HUES6 (cell line): ENCODE results near the gene NDUFA11.
"Not testable (repeated sequence)": the region's sequence is repeated elsewhere in the genome, so short reads cannot be mapped to it uniquely, and the experiment has no call there.

Source experiments
- H3K27ac ChIP-seq: 2 replicates; pipeline ENCODE4 v1.7.0; 2013; ENCODE audit warnings: low read depth, mild to moderate bottlenecking, low read length, inconsistent platforms
- H3K27me3 ChIP-seq: 2 replicates; pipeline ENCODE4 v1.6.1; 2013; ENCODE audit warnings: low read length; ENCODE audit not compliant: control insufficient read depth, insufficient read depth
- H3K36me3 ChIP-seq: 2 replicates; pipeline ENCODE4 v1.6.1; 2013; ENCODE audit warnings: low read length; ENCODE audit not compliant: control insufficient read depth, insufficient read depth
- H3K4me1 ChIP-seq: 2 replicates; pipeline ENCODE4 v1.6.1; 2013; ENCODE audit warnings: low read length; ENCODE audit not compliant: control insufficient read depth, insufficient read depth
- H3K4me3 ChIP-seq: 2 replicates; pipeline ENCODE4 v1.5.1; 2013; ENCODE audit warnings: low read depth, low read length
- H3K9ac ChIP-seq: one replicate; pipeline ENCODE4 v1.6.1; 2013; ENCODE audit warnings: mild to moderate bottlenecking, low read length
- H3K9me3 ChIP-seq: 2 replicates; pipeline ENCODE4 v1.6.1; 2013; ENCODE audit warnings: low read depth, low read length; ENCODE audit not compliant: control insufficient read depth, insufficient read depth

NDUFA11 gene

GRCh38 chr19:5867201-5868136, 36.1 kb downstream of the NDUFA11 start:
- Histone ChIP-seq H3K27me3 (peaks cover 3% of the 10 kb centered on the region; the same call in 1 of the 2 replicates), H3K36me3 (no peaks in the 10 kb centered on the region), H3K4me1 (no peaks in the 10 kb centered on the region), H3K9ac (no peak overlapping the region), H3K27ac (no peak overlapping the region), H3K4me3 (no peak overlapping the region), H3K9me3 (no peaks in the 10 kb centered on the region)

- Histone ChIP-seq H3K4me1 (no peaks in the 10 kb centered on the region), H3K27me3 (peaks cover 3% of the 10 kb centered on the region; the same call in 1 of the 2 replicates), H3K4me3 (no peak overlapping the region), H3K9ac (no peak overlapping the region), H3K27ac (no peak overlapping the region), H3K9me3 (no peaks in the 10 kb centered on the region), H3K36me3 (no peaks in the 10 kb centered on the region)
Measured at GRCh38 chr19:5865772-5866171, 37.8 kb downstream of the NDUFA11 start.

GRCh38 chr19:5864725-5865486, 38.7 kb downstream of the NDUFA11 start:
- H3K9ac ChIP-seq = no peak overlapping the region
- H3K27me3 ChIP-seq = peaks cover 3% of the 10 kb centered on the region; the same call in 1 of the 2 replicates
- H3K9me3 ChIP-seq = no peaks in the 10 kb centered on the region
- H3K27ac ChIP-seq = no peak overlapping the region
- H3K4me3 ChIP-seq = no peak overlapping the region
- no peaks in the 10 kb centered on the region; the same call in 1 of the 2 replicates for H3K4me1 ChIP-seq
- no peaks in the 10 kb centered on the region for H3K36me3 ChIP-seq

- H3K9ac ChIP-seq = no peak overlapping the region
- no peak overlapping the region for H3K4me3 ChIP-seq
- no peaks in the 10 kb centered on the region for H3K36me3 ChIP-seq
- no peak overlapping the region for H3K27ac ChIP-seq
- H3K9me3 ChIP-seq = no peaks in the 10 kb centered on the region
- peaks cover 3% of the 10 kb centered on the region; the same call in 1 of the 2 replicates for H3K27me3 ChIP-seq
- no peaks in the 10 kb centered on the region; the same call in 1 of the 2 replicates for H3K4me1 ChIP-seq
Measured at GRCh38 chr19:5864013-5864720, 39.4 kb downstream of the NDUFA11 start.

- Histone ChIP-seq H3K9ac (no peak overlapping the region), H3K9me3 (no peaks in the 10 kb centered on the region), H3K36me3 (no peaks in the 10 kb centered on the region), H3K27me3 (peaks cover 3% of the 10 kb centered on the region; the same call in 1 of the 2 replicates), H3K4me1 (no peaks in the 10 kb centered on the region; the same call in 1 of the 2 replicates), H3K27ac (no peak overlapping the region), H3K4me3 (no peak overlapping the region)
Measured at GRCh38 chr19:5863030-5863665, 40.4 kb downstream of the NDUFA11 start.

GRCh38 chr19:5857203-5858081, 46.1 kb downstream of the NDUFA11 start:
- no peak overlapping the region for H3K4me3 ChIP-seq
- H3K9ac ChIP-seq = no peak overlapping the region
- no peaks in the 10 kb centered on the region; the same call in 1 of the 2 replicates for H3K4me1 ChIP-seq
- no peak overlapping the region for H3K27ac ChIP-seq
- no peaks in the 10 kb centered on the region for H3K9me3 ChIP-seq
- H3K36me3 ChIP-seq = no peaks in the 10 kb centered on the region
- H3K27me3 ChIP-seq = peaks cover 5% of the 10 kb centered on the region; the same call in 1 of the 2 replicates

- H3K9me3 ChIP-seq, H3K4me1 ChIP-seq, H3K36me3 ChIP-seq, H3K4me3 ChIP-seq, H3K27me3 ChIP-seq, H3K27ac ChIP-seq, H3K9ac ChIP-seq: not testable (repeated sequence)
Measured at GRCh38 chr19:5855151-5855550, 48.4 kb downstream of the NDUFA11 start.

- H3K36me3 ChIP-seq, H3K4me3 ChIP-seq, H3K27ac ChIP-seq, H3K27me3 ChIP-seq, H3K4me1 ChIP-seq, H3K9me3 ChIP-seq, H3K9ac ChIP-seq: not testable (repeated sequence)
Measured at GRCh38 chr19:5854121-5854520, 49.5 kb downstream of the NDUFA11 start.

- Histone ChIP-seq H3K36me3 (no peaks in the 10 kb centered on the region), H3K9me3 (no peaks in the 10 kb centered on the region; the same call in 1 of the 2 replicates), H3K9ac (no peak within 1 kb of the TSS), H3K4me3 (no peak within 1 kb of the TSS), H3K4me1 (no peaks in the 10 kb centered on the region), H3K27ac (no peak within 1 kb of the TSS), H3K27me3 (peaks cover 4% of the 10 kb centered on the region; the same call in 1 of the 2 replicates)
Measured at GRCh38 chr19:5851302-5851701, 52.3 kb downstream of the NDUFA11 start, which contains the start of gene FUT3. Gene FUT3, minus strand, starts transcription at chr19:5851449.
